GM10248 (cell line): Measurements from ENCODE around the gene ADM.

Experiments
- CTCF ChIA-PET: fragments of 300-600 bp; sonication (Branson Sonifier 250); formaldehyde crosslinking; extraction: SDS; loops from one replicate; lab custom pipeline; 2021; ENCODE audit warnings: antibody characterized with exemption; lab: Yijun Ruan, JAX
- POLR2A ChIA-PET: fragments of 350-650 bp; sonication (Branson Sonifier 250); formaldehyde crosslinking; extraction: SDS; loops from one replicate; lab custom pipeline; 2020; ENCODE audit warnings: antibody characterized with exemption; lab: Yijun Ruan, JAX
- DNase-seq: peaks from one replicate; pipeline ENCODE4 v3.0.0; 2012; ENCODE audit errors: extremely low spot score
- TF ChIP-seq, protein P1 (sequence below): IDR thresholded peaks from 2 replicates; pipeline ENCODE4 v1.5.1; 2012; ENCODE audit warnings: mild to moderate bottlenecking, low read depth; ENCODE audit errors: extremely low read depth, missing control alignments, control extremely low read depth

Gene ADM

DNA sequence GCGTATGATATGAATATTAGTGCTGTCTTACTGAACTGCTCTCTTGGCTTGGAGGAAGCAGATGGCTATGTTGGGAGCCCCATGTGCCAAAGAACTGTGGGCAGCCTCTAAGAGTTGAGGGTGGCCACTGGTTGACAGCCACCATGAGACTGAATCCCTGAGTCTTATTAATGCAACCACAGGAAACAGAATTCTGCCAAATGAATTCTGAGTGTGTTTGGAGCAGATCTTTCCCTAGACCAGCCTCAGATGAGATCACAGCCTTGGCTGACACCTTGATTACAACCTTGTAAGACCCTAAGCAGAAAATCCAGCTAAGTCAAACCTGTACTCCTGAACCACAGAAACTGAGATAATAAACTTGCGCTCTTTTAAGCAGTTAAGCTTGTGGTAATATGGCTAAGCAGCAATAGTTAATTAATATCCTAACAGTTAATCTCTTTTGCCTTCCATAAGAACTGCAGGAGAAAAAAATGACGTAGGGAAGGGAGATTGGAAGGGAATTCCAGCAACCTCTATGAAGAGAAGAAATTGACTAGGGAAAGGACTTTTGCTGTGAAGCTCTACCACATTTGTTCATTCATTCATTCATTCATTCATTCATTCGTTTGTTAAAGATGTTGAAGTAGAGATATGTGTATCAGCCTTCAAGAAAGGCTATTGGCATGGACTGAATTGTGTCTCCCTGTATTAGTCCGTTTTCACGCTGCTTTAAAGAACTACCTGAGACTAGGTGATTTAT is 26.8 kb downstream of the ADM start:
- DNase-seq = no peak
- TF ChIP-seq, protein P1, sequence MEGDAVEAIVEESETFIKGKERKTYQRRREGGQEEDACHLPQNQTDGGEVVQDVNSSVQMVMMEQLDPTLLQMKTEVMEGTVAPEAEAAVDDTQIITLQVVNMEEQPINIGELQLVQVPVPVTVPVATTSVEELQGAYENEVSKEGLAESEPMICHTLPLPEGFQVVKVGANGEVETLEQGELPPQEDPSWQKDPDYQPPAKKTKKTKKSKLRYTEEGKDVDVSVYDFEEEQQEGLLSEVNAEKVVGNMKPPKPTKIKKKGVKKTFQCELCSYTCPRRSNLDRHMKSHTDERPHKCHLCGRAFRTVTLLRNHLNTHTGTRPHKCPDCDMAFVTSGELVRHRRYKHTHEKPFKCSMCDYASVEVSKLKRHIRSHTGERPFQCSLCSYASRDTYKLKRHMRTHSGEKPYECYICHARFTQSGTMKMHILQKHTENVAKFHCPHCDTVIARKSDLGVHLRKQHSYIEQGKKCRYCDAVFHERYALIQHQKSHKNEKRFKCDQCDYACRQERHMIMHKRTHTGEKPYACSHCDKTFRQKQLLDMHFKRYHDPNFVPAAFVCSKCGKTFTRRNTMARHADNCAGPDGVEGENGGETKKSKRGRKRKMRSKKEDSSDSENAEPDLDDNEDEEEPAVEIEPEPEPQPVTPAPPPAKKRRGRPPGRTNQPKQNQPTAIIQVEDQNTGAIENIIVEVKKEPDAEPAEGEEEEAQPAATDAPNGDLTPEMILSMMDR = no peak
- POLR2A ChIA-PET = no interaction called here
- CTCF ChIA-PET = interaction anchor here (1.0 to 1.4 kb wide), 2 partner anchors 124 to 363 kb away, joined by 3 read pairs; no protein-coding TSS in a partner anchor

DNA sequence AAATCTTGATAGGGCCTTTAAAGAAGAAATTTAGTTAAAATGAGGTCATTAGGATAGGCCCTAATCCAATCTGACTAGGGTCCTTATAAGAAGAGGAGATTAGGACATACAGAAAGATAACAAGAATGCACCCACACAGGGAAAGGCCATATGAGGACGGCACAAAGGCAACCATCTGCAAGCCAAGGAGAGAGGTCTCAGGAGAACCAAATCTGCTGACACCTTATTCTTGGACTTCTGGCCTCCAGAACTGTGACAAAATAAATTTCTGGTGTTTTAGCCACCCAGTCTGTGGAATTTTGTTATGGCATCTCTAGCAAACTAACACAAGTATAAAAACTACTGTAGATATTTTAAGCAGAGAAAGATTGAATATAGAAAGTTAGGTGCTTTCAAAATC is 28.6 kb downstream of the ADM start:
- DNase-seq = no peak
- CTCF ChIA-PET = interaction anchor here (1.1 to 2.5 kb wide), 2 partner anchors 10 to 33 kb away, joined by 3 to 11 read pairs; no protein-coding TSS in a partner anchor
- POLR2A ChIA-PET = no interaction called here
- TF ChIP-seq, protein P1 = no peak

DNA sequence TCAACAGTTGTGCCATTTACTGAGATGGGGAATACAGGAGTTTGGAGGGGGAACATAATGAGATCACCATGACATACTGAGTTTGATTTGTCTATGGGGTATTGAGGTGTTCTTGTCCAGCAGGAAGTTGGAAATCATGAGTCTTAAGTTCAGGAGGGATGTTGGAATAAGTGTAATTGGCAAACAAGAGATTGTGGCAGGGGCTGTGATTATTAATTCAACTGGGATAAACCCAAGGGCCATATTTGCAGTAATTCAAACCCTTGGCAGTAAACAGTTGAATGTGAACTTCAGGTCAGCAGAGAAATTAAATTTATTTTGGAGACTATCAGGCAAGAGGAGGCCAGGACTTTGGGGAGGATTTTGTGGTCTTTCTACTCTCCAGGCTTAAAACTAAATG is 33.4 kb downstream of the ADM start:
- CTCF ChIA-PET = interaction anchor here (0.9 to 3.6 kb wide), 3 partner anchors 12 to 28 kb away, joined by 3 to 20 read pairs (median 3); no protein-coding TSS in a partner anchor
- no peak for DNase-seq
- POLR2A ChIA-PET = no interaction called here
- TF ChIP-seq, protein P1 = no peak

DNA sequence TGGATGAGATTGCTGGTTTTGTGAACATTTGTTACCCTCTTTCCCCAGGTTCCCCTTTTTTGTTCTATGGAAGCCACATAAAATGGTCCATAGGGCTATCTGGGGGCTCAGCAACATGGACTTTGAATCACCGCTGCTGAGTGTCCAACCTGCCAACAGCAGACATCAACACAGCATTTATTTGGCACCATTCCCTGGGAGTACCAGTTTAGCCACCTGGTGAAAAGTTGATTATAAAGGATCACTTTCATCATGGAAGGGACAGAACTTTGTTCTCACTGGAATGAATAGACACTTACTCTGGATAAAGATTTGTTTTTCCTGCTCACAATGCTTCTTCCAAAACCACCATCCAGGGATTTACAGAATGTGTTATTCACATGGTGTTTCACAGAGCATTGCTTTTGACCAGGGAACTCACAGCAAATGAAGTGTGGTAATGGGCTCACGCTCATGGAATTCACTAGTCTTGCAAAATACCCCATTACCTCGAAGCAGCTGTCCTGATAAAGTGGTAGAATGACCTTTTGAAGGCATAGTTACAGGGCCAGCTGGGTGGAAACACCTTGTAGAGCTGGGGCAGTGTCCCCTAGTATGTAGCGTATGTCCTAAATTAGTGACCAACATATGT is 43.9 kb downstream of the ADM start:
- POLR2A ChIA-PET = no interaction called here
- TF ChIP-seq, protein P1 = no peak
- DNase-seq = no peak
- CTCF ChIA-PET = no interaction called here

DNA sequence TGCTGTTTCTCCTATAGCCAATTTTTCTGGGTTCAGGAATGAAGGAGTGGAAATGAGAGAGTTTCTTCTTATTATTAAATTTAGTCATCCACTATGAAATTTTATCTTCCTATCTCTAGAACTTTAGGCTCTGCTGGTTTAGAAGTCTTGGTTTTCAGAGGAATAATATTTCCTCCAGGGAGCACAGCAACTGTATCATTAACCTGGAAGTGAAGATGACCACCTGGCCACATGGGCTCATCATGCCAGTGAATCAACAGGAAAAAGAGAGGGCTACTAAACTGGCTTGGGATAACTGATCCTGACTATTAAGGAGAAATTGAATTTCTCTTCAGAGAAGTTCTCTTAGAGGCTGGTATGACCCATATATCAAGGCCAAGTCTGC is 44.4 kb downstream of the ADM start:
- TF ChIP-seq, protein P1 = no peak
- POLR2A ChIA-PET = no interaction called here
- no peak for DNase-seq
- CTCF ChIA-PET = no interaction called here

DNA sequence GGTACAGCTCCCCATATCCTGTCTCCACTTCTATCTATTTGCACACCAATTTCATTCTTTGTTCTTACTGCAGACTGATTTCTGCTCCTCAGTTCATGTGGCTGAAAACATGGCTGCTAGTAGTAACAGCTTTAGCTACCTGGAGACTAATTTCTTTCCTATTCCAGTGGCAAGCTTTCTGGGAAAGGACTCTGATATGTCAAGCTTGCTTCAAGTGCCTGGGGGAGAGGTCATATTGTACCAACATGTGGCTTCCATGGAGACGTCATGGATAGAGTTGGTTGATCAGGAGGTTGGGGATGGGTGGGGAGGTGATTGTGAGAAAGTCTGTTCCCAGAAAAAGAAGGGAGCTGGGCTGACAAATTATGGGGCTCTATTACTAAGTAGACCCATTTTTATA is 44.9 kb downstream of the ADM start:
- ChIA-PET CTCF (interaction anchor here (1.2 kb wide), 1 partner anchor 11 kb away, joined by 3 read pairs; no protein-coding TSS in a partner anchor), POLR2A (no interaction called here)
- TF ChIP-seq, protein P1 = no peak
- no peak for DNase-seq
